Stimulated activated CD8-positive, alpha-beta memory T cell treated with anti-CD3 and anti-CD28 coated beads, Interleukin-4, amount 100 ng/mL, for 1 hour (primary cell): ENCODE measurements around the gene SEMA4D.

Experiments
- DNase-seq, 2 donors: peaks; one replicate each; pipeline ENCODE4 v3.0.0-alpha.2; 2020; ENCODE audit warnings: low read depth in 2 of 2, low spot score in 1 of 2

SEMA4D gene

GRCh38 chr9:89502671-89503070, 4.8 kb upstream of the SEMA4D start:
- no peak for DNase-seq

- DNase-seq: no peak
These were observed 4.2 kb upstream of the SEMA4D start for GRCh38 chr9:89502038-89502601.

GRCh38 chr9:89501311-89501898, 3.5 kb upstream of the SEMA4D start:
- DNase-seq: no peak

GRCh38 chr9:89500008-89500407, 2.1 kb upstream of the SEMA4D start:
- no peak for DNase-seq

GRCh38 chr9:89498852-89499480, 1.1 kb upstream of the SEMA4D start:
- no peak for DNase-seq

- DNase-seq: no peak
These were observed 503 bp downstream of the SEMA4D start for GRCh38 chr9:89497257-89497963.

GRCh38 chr9:89496645-89497256, 1.2 kb downstream of the SEMA4D start:
- DNase-seq: no peak

- no peak for DNase-seq
These were observed 1.9 kb downstream of the SEMA4D start for GRCh38 chr9:89495824-89496560.

- DNase-seq: no peak
These were observed 3.7 kb downstream of the SEMA4D start for GRCh38 chr9:89494199-89494598.

- DNase-seq: no peak
These were observed 4.2 kb downstream of the SEMA4D start for GRCh38 chr9:89493671-89494070.

GRCh38 chr9:89493181-89493580, 4.7 kb downstream of the SEMA4D start:
- no peak for DNase-seq

- DNase-seq: no peak
These were observed 5.3 kb downstream of the SEMA4D start for GRCh38 chr9:89492586-89492985.

- no peak for DNase-seq
These were observed 6.2 kb downstream of the SEMA4D start for GRCh38 chr9:89491694-89492093.

- DNase-seq: no peak
These were observed 8.1 kb downstream of the SEMA4D start for GRCh38 chr9:89489548-89490530.

GRCh38 chr9:89488936-89489335, 9.0 kb downstream of the SEMA4D start:
- no peak for DNase-seq

GRCh38 chr9:89488131-89488530, 9.8 kb downstream of the SEMA4D start:
- DNase-seq: no peak

GRCh38 chr9:89486681-89487080, 11.2 kb downstream of the SEMA4D start:
- DNase-seq: no peak

- DNase-seq: no peak
These were observed 13.2 kb downstream of the SEMA4D start for GRCh38 chr9:89484475-89485404.
